Hepatocyte (in vitro differentiated cells): ENCODE measurements around the gene PNMA6E. TPM values are rescaled to one million over a fixed set of nuclear protein-coding genes. Genes with fewer than 3 reads are reported as not detected.

Experiments
- DNase-seq: peaks from one replicate; pipeline ENCODE4 v3.0.0-alpha.2; 2016; ENCODE audit warnings: low spot score
- H2AFZ ChIP-seq: fragments of 200-600 bp; sonication (generic); 2 replicates; pipeline ENCODE4 v1.6.0; 2016; ENCODE audit warnings: antibody characterized with exemption, mild to moderate bottlenecking
- H3K27ac ChIP-seq: fragments of 200-600 bp; sonication (generic); 2 replicates; pipeline ENCODE4 v1.5.1; 2016; ENCODE audit warnings: mild to moderate bottlenecking
- H3K27me3 ChIP-seq: fragments of 200-600 bp; sonication (generic); 2 replicates; pipeline ENCODE4 v1.6.1; 2016
- H3K36me3 ChIP-seq: fragments of 200-600 bp; sonication (generic); replicated peaks from 2 replicates; pipeline ENCODE4 v1.5.1; 2016; ENCODE audit warnings: low read depth; ENCODE audit not compliant: insufficient read depth
- H3K4me1 ChIP-seq: fragments of 200-600 bp; sonication (generic); 2 replicates; pipeline ENCODE4 v1.5.1; 2016; ENCODE audit warnings: mild to moderate bottlenecking, moderate library complexity; ENCODE audit not compliant: insufficient read depth
- H3K4me2 ChIP-seq: fragments of 200-600 bp; sonication (generic); 2 replicates; pipeline ENCODE4 v1.6.0; 2016
- H3K4me3 ChIP-seq: fragments of 200-600 bp; sonication (generic); 2 replicates; pipeline ENCODE4 v1.5.1; 2016; ENCODE audit warnings: mild to moderate bottlenecking
- H3K79me2 ChIP-seq: fragments of 200-600 bp; sonication (generic); 2 replicates; pipeline ENCODE4 v1.6.0; 2017; ENCODE audit warnings: mild to moderate bottlenecking
- H3K9me2 ChIP-seq: fragments of 200-600 bp; sonication (generic); replicated peaks from 2 replicates; pipeline ENCODE4 v1.6.0; 2017; ENCODE audit warnings: mild to moderate bottlenecking; ENCODE audit not compliant: insufficient read depth
- H3K9me3 ChIP-seq: fragments of 200-600 bp; sonication (generic); 2 replicates; pipeline ENCODE4 v1.5.1; 2016; ENCODE audit warnings: low read depth, mild to moderate bottlenecking
- H4K20me1 ChIP-seq: fragments of 200-600 bp; sonication (generic); 2 replicates; pipeline ENCODE4 v1.6.0; 2016; ENCODE audit warnings: mild to moderate bottlenecking; ENCODE audit not compliant: insufficient read depth, poor library complexity, severe bottlenecking
- EZH2 ChIP-seq: fragments of 200-600 bp; sonication (generic); IDR thresholded peaks from 2 replicates; pipeline ENCODE4 v1.6.1; 2016; ENCODE audit warnings: antibody characterized with exemption, mild to moderate bottlenecking, borderline replicate concordance
- EZH2phosphoT487 ChIP-seq: fragments of 200-600 bp; sonication (generic); IDR thresholded peaks from one replicate; pipeline ENCODE4 v1.6.1; 2018; ENCODE audit warnings: antibody characterized with exemption, mild to moderate bottlenecking, low read depth, moderate library complexity; ENCODE audit not compliant: unreplicated experiment, severe bottlenecking
- WGBS: methylation state at CpG from one replicate; pipeline ENCODE4 v1.1.6; 2016; ENCODE audit warnings: low lambda C conversion rate; ENCODE audit errors: missing lambda C conversion rate; 5-methylcytosine and 5-hydroxymethylcytosine counted together
- polyA plus RNA-seq: library from polyadenylated mRNA; unstranded; fragments of >200 nt; fragmentation: Nextera tagmentation; extraction: Ambion mirVana; gene quantifications from 2 replicates; pipeline ENCODE4 v1.2.1, GENCODE V29; 2016
- small RNA-seq: library from RNA; depleted of rRNA; stranded (forward); fragments of <200 nt; gene quantifications from one replicate; pipeline ENCODE3, GENCODE V24; 2014
- total RNA-seq: library from RNA; depleted of rRNA; stranded (reverse); fragments of >200 nt; gene quantifications from 2 replicates; pipeline ENCODE4 v1.2.3, GENCODE V29; 2014
- TF ChIP-seq, protein P1 (sequence below): fragments of 200-600 bp; sonication (generic); IDR thresholded peaks from 2 replicates; pipeline ENCODE4 v1.5.1; 2016; ENCODE audit warnings: antibody characterized with exemption, mild to moderate bottlenecking; ENCODE audit not compliant: poor library complexity

Gene PNMA6E
- total and polyA plus RNA-seq, 2 experiments from 2014 or later = not detected

DNA sequence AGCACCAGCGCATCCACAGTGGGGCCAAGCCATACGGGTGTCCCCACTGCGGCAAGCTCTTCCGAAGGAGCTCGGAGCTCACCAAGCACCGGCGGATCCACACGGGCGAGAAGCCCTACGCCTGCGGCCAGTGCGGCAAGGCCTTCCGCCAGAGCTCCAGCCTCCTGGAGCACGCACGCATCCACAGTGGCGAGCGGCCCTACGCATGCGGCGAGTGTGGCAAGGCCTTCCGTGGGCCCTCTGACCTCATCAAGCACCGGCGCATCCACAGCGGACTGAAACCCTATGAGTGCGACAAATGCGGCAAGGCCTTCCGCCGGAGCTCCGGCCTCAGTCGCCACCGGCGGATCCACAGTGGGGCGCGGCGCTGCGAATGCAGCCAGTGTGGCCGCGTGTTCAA lies 53.6 kb downstream of the PNMA6E start:
- Histone ChIP-seq H3K9me2 (no peaks in the 10 kb centered on the region), H3K27me3 (no peaks in the 10 kb centered on the region), H3K4me1 (no peaks in the 10 kb centered on the region), H3K9me3 (no peaks in the 10 kb centered on the region), H2AFZ (no peak overlapping the region), H3K36me3 (no peaks in the 10 kb centered on the region), H3K79me2 (no peaks in the 10 kb centered on the region), H3K27ac (no peak overlapping the region), H3K4me2 (no peak overlapping the region), H3K4me3 (no peak overlapping the region), H4K20me1 (no peaks in the 10 kb centered on the region)
- no peak for DNase-seq
- WGBS = 95% methylated on average over 36 of the region's 38 CpGs
- TF ChIP-seq, protein P1, sequence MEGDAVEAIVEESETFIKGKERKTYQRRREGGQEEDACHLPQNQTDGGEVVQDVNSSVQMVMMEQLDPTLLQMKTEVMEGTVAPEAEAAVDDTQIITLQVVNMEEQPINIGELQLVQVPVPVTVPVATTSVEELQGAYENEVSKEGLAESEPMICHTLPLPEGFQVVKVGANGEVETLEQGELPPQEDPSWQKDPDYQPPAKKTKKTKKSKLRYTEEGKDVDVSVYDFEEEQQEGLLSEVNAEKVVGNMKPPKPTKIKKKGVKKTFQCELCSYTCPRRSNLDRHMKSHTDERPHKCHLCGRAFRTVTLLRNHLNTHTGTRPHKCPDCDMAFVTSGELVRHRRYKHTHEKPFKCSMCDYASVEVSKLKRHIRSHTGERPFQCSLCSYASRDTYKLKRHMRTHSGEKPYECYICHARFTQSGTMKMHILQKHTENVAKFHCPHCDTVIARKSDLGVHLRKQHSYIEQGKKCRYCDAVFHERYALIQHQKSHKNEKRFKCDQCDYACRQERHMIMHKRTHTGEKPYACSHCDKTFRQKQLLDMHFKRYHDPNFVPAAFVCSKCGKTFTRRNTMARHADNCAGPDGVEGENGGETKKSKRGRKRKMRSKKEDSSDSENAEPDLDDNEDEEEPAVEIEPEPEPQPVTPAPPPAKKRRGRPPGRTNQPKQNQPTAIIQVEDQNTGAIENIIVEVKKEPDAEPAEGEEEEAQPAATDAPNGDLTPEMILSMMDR = no peak
- TF ChIP-seq EZH2 (no peak), EZH2phosphoT487 (no peak)

Small RNA genes within 50 kb of the gene (small RNA-seq; reads per million reads assigned to genes)
- not detected for gene AC152007.1
- gene RN7SL667P = not detected

Other genes with a start within 250 kb of the PNMA6E start
- not detected in 2 replicates for gene MAGEA1, start 222.1 kb downstream of the PNMA6E start, total RNA-seq
- not detected in 2 replicates for gene MAGEA1, start 222.1 kb downstream of the PNMA6E start, polyA plus RNA-seq
- not detected in 2 replicates for gene PNMA6F, start 79.6 kb downstream of the PNMA6E start, total RNA-seq
- not detected in 2 replicates for gene PNMA6F, start 79.6 kb downstream of the PNMA6E start, polyA plus RNA-seq
- 9.9 and 10.2 TPM in 2 replicates for gene ZNF275, start 67.2 kb downstream of the PNMA6E start, total RNA-seq
- gene ZNF275, start 67.2 kb downstream of the PNMA6E start, polyA plus RNA-seq = 4.0 and 4.3 TPM in 2 replicates
- gene ZFP92, start 10.1 kb upstream of the PNMA6E start, total RNA-seq = 0.90 and 1.2 TPM in 2 replicates
- 0.33 and 0.38 TPM in 2 replicates for gene ZFP92, start 10.1 kb upstream of the PNMA6E start, polyA plus RNA-seq
- 0.60 and 0.76 TPM in 2 replicates for gene TREX2, start 44.7 kb upstream of the PNMA6E start, total RNA-seq
- gene TREX2, start 44.7 kb upstream of the PNMA6E start, polyA plus RNA-seq = 0.81 and 1.3 TPM in 2 replicates
- 6.8 and 17.5 TPM in 2 replicates for gene HAUS7, start 69.2 kb upstream of the PNMA6E start, total RNA-seq
- 19.7 and 23.1 TPM in 2 replicates for gene HAUS7, start 69.2 kb upstream of the PNMA6E start, polyA plus RNA-seq
- gene BGN, start 93.6 kb upstream of the PNMA6E start, total RNA-seq = 12.5 and 14.5 TPM in 2 replicates
- 27.5 and 35.8 TPM in 2 replicates for gene BGN, start 93.6 kb upstream of the PNMA6E start, polyA plus RNA-seq
- 0.12 TPM in 1 of 2 replicates, not detected in the other for gene ATP2B3, start 116.3 kb upstream of the PNMA6E start, total RNA-seq
- 0.07 and 0.12 TPM in 2 replicates for gene ATP2B3, start 116.3 kb upstream of the PNMA6E start, polyA plus RNA-seq
- 21.6 and 28.3 TPM in 2 replicates for gene CCNQ, start 197.8 kb upstream of the PNMA6E start, total RNA-seq
- 26.7 and 31.3 TPM in 2 replicates for gene CCNQ, start 197.8 kb upstream of the PNMA6E start, polyA plus RNA-seq
- 86.2 and 87.3 TPM in 2 replicates for gene DUSP9, start 245.9 kb upstream of the PNMA6E start, total RNA-seq
- gene DUSP9, start 245.9 kb upstream of the PNMA6E start, polyA plus RNA-seq = 48.2 and 75.5 TPM in 2 replicates